ENCODE results near the gene AUTS2. TPM values are rescaled to one million over a fixed set of nuclear protein-coding genes. Genes with fewer than 3 reads are reported as not detected.

The AUTS2 gene
- total and polyA plus RNA-seq, 2 experiments from 2014 or later, result 32.0 to 91.0 TPM

- no peak for TF ChIP-seq REST (IDR thresholded peaks at IDR 0.05; ENCODE audit: unreplicated experiment)
- TF ChIP-seq, protein P1, sequence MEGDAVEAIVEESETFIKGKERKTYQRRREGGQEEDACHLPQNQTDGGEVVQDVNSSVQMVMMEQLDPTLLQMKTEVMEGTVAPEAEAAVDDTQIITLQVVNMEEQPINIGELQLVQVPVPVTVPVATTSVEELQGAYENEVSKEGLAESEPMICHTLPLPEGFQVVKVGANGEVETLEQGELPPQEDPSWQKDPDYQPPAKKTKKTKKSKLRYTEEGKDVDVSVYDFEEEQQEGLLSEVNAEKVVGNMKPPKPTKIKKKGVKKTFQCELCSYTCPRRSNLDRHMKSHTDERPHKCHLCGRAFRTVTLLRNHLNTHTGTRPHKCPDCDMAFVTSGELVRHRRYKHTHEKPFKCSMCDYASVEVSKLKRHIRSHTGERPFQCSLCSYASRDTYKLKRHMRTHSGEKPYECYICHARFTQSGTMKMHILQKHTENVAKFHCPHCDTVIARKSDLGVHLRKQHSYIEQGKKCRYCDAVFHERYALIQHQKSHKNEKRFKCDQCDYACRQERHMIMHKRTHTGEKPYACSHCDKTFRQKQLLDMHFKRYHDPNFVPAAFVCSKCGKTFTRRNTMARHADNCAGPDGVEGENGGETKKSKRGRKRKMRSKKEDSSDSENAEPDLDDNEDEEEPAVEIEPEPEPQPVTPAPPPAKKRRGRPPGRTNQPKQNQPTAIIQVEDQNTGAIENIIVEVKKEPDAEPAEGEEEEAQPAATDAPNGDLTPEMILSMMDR (conservative IDR thresholded peaks at IDR 0.05; ENCODE audit: low read depth in 2 of 2), result no peak
- TF ChIP-seq CREB1 (CRISPR knock-in tag; IDR thresholded peaks at IDR 0.05; ENCODE audit: low read depth), result no peak
- no peak for TF ChIP-seq ZNF331 (CRISPR knock-in tag; IDR thresholded peaks at IDR 0.05; ENCODE audit: low read depth)
- no peak for TF ChIP-seq POLR2AphosphoS5 (IDR thresholded peaks at IDR 0.05; ENCODE audit: low read depth)
- no peak for TF ChIP-seq STAT1 (IDR thresholded peaks at IDR 0.05; ENCODE audit: unreplicated experiment)
- TF ChIP-seq ZNF114 (CRISPR knock-in tag; IDR thresholded peaks at IDR 0.05), result no peak
- no peak for TF ChIP-seq NANOG (IDR thresholded peaks at IDR 0.05; ENCODE audit: borderline replicate concordance)
- no peak for TF ChIP-seq EZH2phosphoT487 (IDR thresholded peaks at IDR 0.05; ENCODE audit: unreplicated experiment)
These were observed 391.3 kb downstream of the AUTS2 start (continued) for GRCh38 chr7:69989551-69989950.

DNA sequence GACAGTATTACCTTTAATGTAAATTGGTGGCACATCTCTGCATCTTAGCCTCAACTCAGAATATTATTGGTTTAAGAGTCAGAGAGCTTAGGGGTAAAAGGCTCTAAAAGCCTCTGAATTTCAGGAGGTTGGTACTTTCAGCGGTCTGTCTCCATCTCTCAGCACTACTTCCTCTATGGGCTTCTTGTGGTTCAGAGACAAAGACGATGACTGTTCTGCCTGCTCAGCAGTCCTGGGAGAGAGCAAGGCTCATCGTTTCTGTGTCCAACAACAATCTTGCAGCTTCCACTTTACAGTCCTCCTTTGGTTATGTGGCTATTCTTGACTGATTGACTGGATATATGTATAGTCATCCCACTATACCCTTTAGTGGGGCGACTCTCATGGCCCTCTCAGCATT, 394.7 kb downstream of the AUTS2 start:
- no peak overlapping the region for H3K4me3 Mint-ChIP-seq
- peaks cover 5% of the 10 kb centered on the region for H3K36me3 Mint-ChIP-seq (ENCODE audit: low read depth)
- Histone ChIP-seq H3K4me3 (no peak overlapping the region), H3K36me3 (ENCODE audit: insufficient read depth) (0 out of 2 replicates have a peak, but pooled peaks cover 3% of the 10 kb centered on the region), H3K79me2 (replicated peaks; ENCODE audit: insufficient read depth) (no peaks in the 10 kb centered on the region), H2AFZ (no peak overlapping the region), H3K27ac (ENCODE audit: low read depth) (no peak overlapping the region), H4K20me1 (replicated peaks; ENCODE audit: insufficient read depth) (no peaks in the 10 kb centered on the region), H3K27me3 (ENCODE audit: insufficient read depth) (no peaks in the 10 kb centered on the region), H3K9me2 (ENCODE audit: insufficient read depth) (0 out of 2 replicates have a peak, but pooled peaks cover 5% of the 10 kb centered on the region), H3K4me1 (ENCODE audit: insufficient read depth) (no peaks in the 10 kb centered on the region), H3K4me2 (no peak overlapping the region), H3F3A (replicated peaks; ENCODE audit: low read depth) (no peaks in the 10 kb centered on the region)
- no peak overlapping the region for H3K27ac Mint-ChIP-seq
- no peaks in the 10 kb centered on the region for H3K4me1 Mint-ChIP-seq
- peaks cover 7% of the 10 kb centered on the region for H3K27me3 Mint-ChIP-seq (ENCODE audit: insufficient read depth, low read depth, poor library complexity)
- DNase-seq (ENCODE audit: low spot score) (no peak), ATAC-seq (no peak)
- peaks cover 7% of the 10 kb centered on the region for H3K9me3 Mint-ChIP-seq
- TF ChIP-seq EZH2 (IDR thresholded peaks at IDR 0.05; ENCODE audit: low read depth, unreplicated experiment) (no peak), NANOG (IDR thresholded peaks at IDR 0.05; ENCODE audit: borderline replicate concordance) (no peak), REST (IDR thresholded peaks at IDR 0.05; ENCODE audit: unreplicated experiment) (no peak)
- TF ChIP-seq, protein P2, sequence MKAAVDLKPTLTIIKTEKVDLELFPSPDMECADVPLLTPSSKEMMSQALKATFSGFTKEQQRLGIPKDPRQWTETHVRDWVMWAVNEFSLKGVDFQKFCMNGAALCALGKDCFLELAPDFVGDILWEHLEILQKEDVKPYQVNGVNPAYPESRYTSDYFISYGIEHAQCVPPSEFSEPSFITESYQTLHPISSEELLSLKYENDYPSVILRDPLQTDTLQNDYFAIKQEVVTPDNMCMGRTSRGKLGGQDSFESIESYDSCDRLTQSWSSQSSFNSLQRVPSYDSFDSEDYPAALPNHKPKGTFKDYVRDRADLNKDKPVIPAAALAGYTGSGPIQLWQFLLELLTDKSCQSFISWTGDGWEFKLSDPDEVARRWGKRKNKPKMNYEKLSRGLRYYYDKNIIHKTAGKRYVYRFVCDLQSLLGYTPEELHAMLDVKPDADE (IDR thresholded peaks at IDR 0.05), result no peak

Measured in GM23338 (cell line).